Measurements from ENCODE around the gene CACNA1H.

Gene CACNA1H

DNA sequence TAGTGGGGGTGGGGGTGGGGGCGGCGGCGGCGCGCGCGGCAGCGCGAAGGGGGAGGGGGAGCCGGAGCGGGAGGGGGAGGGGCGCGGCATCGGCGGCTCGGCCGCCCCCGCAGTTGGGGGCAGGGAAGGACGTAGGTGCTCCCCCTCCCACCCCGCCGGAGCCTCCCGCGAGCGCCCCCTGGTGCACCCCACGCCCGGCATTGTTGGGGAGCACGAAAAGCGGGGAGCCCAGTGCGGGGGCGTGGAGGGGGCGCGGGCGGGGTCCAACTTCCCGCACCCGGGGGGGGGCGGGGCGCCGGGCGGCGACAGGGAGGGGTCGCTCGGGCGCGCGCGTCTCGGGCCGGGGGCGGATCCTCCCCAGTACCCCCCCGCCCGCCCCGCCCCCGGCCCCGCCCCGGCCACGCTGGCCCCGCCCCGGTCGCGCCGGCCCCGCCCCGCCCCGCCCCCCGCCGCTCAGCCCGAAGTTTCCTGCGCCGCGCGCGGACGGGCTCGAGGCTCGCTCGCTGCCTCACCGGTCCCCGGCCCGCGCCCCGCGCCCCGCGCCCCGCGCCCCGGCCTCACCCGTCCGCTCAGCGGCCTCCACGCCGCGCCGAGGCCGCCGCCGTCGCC lies at the start of gene CACNA1H:
CACNA1H (plus strand) TSS at position 456 of the 609 bp plus-strand sequence. CDS start 632 bp downstream, outside the sequence.
- no peak for DNase-seq (ENCODE audit: low read depth)

DNA sequence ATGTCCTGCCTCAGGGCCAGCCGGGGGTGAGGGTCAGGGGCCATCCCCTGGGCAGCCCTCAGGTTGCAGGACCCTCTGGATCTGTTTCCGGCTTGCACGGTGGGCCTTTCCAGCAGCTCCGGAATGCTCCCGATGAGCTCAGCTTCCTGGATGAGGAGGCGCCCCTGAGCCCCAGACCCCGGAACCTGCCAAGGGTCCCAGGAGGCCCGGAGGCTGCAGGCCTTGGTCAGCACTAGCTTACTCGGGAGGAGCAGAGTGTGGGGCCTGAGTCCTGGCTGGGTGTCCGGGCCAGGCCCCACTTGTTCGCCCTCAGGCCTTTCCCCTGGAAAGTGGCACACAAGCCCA lies 49.3 kb upstream of the CACNA1H start:
- DNase-seq (ENCODE audit: low read depth) = no peak

DNA sequence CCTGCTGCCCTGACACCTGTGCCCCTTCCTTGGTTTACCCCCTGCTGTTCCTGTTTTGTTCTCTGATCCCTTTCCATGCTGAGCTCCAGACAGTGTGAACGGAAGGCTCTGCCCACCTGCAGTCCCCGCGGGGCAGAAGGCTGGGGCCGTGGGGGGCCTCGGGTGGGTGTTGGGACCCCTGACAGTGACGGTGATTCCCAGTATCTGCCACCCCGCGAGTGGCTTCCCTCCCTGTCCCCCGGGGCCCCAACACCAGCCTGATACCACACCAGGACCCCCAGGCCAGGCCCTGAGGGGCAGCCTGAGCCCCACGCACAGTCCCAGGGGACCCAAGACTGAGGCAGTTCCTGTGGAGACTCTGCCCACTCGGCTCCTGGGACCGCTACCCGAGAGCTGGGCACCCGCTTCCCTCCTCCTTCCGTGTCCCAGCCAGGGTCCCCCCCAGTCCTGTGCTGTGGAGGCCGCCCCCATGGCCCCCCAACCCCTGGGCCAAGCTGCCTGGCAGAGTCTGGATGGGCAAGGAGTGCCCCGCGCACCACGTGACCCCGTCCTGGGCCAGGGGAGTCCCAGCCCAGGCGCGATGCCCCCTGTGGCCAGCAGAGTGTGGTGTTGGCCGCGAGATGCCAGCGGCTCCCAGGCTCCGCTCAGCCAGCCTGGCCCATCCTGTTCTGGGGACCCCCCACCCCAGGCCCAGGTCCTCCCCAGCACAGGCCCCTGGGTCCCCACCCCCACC lies 46.9 kb upstream of the CACNA1H start:
- peak; percentile 33 for DNase-seq (ENCODE audit: low read depth)

DNA sequence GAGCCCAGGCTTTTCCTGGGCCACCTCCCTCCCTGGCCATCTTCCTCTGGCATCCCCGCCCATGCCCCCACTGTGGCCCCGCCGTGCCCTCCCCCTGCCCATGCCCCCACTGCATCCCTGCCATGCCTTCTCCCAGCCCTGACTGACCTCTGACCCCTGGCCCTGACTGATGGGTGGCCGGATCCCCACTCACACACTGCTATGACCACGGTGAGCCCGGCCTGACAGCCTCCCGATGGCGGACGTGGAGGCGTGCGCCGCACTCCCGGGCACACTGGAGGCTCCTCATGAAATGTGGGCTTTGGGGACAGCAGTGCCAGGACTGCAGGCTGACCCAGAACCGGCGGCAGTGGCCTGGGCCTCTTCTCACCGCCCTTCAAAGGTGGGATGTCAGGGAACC lies 46.2 kb upstream of the CACNA1H start:
- DNase-seq (ENCODE audit: low read depth) = no peak

DNA sequence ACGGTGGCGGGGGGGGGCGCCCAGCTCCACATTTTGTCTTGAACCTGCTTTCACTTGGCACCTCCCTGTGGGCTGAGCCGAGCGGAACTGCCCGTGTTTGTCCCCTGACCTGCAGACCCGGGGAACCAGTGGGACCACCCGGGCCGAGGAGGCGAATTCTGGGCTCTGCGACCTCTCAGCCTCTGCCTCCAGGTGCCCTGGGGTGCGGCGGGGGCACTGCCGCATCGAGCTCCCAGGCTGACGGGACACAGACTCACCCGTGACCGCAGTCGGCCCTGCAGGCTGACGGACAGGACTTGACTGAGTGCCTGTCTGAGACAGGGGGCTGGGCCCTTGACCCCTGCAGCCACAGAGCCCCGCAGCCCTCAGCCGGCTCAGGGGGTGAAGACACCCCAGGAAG lies 45.8 kb upstream of the CACNA1H start:
- no peak for DNase-seq (ENCODE audit: low read depth)

DNA sequence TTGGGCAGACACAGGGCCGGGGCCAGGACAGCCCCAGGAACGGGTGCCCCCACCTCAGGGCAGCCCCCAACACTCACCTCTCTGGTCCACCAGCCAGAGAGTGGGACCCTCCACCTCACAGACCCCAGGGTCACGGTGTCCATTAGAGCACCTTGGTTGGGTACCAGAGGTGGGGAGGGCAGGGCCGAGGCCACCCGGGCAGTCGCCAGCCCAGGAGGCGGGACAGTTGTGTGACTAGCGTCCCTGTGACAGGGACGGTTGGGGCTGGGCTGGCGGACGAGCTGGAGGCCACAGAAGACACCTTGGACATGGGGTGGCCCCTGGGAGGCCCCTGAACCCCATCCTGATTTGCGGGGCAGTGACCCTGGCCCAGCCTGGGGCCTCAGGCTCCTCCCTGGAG lies 45.2 kb upstream of the CACNA1H start:
- no peak for DNase-seq (ENCODE audit: low read depth)

DNA sequence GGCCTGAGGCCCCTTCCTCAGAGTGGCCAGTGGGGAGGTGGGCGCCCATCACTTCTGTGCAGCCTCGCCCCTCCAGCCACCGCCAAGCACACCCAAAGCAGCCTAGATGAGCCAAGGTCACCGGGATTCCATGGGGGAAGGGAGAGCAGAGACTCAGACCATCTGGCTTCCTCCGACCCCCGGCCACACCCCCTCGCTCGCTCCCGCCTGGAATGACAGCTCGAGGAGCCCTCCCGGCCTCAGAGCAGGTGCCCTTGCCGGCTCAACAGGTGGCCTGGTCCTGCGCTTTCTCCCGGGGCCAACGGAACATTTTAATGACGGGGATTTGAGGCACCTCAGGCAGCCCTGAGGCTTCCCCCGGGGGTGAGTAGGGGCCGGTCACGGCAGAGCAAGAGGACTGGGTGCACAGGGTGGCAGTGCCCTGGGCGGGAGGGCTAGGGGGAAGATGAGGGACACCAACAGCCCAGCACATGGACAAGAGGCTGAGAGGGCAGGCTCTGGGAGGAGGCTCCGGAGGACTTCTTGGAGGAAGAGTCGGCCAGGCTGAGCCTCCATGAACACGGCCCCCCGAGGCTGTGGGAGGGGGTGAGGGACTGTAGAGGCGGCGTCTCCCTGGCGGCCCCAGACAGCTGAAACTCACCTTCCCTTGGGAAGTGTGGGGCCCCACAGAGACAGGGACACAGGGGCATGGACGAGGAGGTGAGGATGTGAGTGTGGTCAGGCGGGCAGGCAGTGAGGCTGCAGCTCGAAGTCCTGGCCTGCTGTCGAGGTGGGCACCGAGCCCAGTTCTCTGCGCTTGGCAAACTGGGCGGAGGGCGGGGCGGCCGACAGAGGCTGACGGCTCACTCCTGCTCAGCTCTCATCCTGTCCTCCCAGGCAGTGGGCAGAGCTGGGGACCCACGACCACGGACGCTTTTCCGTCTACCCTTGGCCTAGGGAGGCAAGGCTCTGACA lies 44.3 kb upstream of the CACNA1H start:
- no peak for DNase-seq (ENCODE audit: low read depth)

DNA sequence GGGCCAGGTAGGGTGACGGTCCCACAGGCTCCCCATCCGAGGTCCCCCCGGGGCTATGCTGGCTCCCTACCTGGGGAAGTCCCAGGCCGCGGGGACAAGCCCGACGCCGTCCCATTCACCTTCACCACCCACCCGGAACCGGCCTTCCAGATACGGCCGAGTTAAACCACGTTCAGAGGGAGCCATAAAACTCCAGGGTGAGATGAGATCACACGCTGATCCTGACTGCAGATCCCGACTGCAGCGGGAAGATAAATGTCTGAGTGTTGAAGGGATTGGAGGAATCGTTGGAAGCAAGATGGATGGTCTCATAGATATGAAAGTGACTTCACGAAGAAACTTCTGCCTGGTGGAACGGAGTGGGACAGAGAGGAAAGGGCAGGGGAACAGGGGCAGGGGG lies 43.3 kb upstream of the CACNA1H start:
- DNase-seq (ENCODE audit: low read depth) = no peak

DNA sequence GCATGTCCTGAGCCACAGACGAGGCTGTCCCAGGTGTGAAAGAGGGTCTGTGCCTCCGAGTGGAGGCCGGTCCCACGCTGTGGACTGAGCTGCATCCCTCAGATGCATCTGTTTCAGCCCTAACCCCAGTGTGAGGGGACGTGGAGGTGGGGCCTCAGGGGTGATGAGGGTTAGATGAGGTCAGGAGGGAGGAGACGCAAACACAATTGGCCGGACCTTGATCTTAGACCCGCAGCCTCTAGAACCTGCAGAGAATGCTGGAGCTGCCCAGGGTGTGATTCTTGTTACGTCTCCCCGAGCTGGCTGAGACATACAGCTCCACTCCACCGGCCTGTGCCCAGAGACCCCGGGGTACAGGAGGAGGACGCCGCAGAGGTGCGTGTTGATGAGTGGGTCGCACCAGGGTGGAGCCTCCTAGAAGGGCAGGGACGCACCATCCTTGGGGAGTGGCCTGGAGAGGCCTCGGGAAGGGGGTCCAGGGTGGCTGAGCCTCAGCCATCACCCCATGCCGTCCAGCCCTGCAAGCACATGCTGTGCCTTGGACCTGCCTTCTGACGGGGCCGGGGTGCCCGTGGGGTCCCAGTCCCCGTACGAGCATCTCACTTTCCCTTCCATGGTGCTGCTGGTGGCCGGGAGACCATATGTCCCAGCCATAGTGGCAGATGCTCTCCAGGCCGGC lies 40.3 kb upstream of the CACNA1H start:
- DNase-seq (ENCODE audit: low read depth) = no peak

DNA sequence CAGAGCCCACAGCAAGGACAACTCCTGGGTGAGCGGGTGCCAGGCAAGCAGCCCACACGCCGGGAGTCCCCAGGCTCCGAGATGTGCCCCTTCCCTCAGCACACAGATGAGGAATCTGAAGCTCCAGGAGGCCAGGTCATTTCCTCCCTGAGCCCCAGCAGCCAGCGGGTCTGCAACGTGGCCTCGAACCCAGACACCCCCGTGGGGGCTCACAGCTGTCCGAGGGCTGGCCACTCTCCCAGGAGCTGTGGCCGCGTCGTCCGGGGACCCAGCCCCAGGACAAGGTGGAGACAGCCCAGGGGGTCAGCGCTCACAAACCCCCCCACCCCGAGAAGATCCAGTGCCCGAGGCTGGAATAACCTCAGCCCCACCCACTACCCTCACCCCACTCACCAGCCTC lies 39.4 kb upstream of the CACNA1H start:
- no peak for DNase-seq (ENCODE audit: low read depth)

DNA sequence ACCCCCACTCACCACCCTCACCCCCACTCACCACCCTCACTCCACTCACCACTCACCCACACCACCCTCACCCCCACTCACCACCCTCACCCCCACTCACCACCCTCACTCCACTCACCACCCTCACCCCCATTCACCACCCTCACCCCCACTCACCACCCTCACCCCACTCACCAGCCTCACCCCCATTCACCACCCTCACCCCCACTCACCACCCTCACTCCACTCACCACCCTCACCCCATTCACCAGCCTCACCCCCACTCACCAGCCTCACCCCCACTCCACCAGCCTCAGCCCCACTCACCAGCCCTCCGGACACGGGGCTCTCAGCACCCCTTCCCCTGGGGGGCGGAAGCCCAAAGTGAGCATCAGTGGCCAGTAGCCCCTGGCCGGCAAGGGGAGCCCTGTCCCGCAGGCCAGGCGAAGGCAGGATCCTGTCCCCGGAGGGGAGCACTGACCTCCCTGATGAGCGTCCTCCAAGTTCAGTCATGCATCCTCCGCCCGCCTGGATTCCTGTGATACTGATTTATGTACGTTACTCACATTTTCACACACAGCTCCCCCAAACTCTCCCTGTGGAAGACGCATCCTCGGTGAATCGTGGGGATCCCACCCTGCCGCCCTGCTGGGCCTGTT lies 38.9 kb upstream of the CACNA1H start:
- no peak for DNase-seq (ENCODE audit: low read depth)

DNA sequence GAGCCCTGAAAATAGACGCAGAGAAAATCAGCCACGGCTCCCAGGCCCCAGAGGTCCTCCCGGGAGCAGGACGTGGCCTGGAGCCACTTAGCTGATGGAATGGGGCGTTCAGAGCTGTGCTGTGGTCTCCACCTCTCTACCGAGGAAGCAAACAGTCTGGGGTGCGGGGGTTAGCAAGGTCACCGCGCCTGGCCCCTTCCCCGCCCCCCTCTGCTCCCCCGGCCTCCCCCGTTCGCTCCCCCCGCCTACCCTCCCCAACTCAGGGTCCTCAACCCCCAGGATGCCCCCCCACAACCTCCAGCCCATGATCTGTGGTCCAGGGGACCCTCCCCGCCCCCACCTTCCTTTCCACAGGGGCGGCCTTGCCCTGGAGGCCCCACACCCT lies 36.2 kb upstream of the CACNA1H start:
- no peak for DNase-seq (ENCODE audit: low read depth)

DNA sequence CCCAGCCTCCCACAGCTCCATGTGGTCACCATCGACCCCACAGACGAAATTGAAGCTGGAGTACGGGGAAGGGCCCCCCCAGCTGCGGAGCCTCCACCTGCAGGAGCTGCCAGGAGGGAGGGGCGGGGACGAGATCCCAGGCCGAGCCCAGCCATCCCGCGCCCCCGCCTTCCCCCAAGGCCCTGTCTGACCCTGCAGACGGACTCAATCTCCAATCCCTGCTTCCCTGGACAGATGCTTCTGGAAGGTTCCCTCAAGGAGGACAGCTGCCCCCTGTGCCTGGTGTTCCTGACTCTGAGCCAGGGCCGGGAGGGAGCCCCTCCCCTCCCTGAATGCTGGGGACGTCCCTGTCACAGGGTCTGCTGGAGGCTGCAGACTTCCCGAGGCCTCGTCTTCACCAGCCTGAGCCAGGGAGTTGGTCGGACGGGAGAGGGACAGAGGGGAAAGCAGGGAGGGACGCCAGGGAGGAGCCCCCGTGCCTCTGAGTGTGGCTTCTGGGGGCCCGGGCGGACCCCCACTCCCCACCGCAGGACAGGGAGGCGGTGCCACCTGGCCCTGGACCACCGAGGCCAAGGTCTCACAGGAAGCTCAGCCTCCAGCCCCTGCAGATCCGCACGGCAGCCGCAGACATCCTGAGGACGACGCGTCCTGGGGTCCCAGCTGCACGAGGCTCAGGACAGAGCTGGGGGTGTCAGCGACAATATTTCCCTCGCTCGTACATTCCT lies 35.6 kb upstream of the CACNA1H start:
- no peak for DNase-seq (ENCODE audit: low read depth)

DNA sequence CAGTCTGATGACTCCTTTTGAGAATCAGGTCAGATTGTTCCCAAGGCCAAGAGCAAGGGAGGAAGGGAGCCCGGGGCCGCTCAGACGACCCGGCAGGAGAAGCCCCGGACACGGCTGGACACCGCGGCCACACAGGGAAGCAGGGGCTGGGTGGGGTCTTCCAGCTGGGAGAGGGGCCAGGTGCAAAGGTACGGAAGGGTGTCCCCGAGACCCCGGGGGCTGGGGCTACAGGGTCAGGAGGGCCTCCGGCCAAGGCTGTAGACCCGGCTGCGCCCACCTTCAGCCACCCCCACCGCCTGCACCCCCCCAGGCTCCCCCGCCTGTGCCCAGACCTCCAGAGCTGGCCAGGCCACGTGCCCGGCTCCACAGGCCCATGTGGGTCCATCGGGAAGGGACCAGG lies 35.0 kb upstream of the CACNA1H start:
- DNase-seq (ENCODE audit: low read depth) = no peak

DNA sequence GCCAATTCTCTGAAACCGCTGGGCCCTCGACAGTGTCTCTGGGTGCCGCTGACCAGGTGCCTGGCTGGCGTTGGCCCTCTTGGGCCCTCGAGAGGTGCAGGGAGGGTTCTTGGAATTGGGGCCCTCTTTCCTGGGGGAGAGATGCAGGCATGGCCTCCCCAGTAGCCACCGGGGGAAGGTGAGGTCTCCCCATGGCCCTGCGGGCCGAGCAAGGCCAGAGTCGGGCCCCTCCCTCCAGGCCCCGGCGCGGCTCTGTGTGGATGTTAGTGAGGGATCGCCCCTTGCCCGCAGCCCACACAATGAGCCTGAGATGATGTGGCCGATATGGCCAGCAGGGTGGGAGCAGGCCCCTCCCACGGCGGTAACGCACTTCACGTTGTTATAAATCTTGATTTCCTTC lies 33.8 kb upstream of the CACNA1H start:
- DNase-seq (ENCODE audit: low read depth) = no peak

DNA sequence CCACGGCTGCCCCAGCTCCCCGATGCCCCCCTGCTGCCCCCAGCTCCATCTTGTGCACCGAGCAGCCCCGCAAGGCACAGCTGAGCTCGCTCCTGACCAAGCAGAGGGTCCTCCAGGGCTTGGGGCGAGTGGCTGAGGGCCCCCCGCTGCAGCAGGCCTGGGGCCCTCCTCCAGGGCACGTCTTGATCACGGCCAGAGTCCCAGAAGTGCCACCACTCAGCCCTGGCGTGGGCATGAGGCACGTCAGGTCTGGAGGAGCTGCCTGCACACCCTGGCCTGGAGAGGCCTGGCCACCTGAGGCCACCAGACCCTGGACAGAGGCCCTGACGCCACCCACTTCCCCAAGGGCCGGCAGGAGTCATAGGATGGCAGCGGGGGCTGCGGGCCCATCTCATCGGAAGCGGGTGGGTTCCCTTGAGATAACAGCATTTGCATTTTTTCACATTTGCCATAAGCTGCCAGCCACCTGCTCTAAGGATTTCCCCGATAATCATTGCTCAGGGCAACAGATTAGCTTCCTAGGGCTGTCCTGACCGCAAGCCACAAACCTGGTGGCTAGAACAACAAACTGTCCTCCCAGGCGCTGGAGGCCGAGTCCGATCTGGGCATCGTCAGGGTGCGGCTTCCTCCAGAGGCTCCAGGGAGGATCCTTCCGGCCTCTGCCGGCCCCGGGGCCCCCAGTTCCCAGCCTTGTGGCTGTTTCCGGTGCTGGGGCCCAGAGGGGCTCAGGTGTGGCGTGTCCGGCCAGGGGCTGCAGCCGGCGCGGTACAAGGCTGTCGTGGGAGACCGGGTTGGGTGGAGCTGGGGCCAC lies 32.9 kb upstream of the CACNA1H start:
- no peak for DNase-seq (ENCODE audit: low read depth)

DNA sequence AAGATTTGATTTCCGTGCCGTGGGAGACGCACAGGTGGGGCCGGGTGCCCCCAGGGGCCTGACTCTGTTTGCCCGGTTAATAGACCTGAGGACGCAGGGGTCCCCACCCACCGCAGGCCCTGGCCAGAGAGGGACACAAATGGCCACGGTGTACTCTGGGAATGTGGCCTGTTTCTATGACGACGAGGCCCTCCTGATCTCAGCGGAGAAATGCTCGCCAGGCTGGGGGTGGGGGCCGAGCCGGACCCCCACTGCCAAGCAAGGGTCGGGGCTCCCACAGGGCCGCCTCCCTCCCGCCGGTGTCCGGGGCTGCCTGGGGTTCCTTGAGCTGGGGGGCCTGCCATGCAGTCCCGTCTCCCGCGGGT lies 32.3 kb upstream of the CACNA1H start:
- DNase-seq (ENCODE audit: low read depth) = no peak

DNA sequence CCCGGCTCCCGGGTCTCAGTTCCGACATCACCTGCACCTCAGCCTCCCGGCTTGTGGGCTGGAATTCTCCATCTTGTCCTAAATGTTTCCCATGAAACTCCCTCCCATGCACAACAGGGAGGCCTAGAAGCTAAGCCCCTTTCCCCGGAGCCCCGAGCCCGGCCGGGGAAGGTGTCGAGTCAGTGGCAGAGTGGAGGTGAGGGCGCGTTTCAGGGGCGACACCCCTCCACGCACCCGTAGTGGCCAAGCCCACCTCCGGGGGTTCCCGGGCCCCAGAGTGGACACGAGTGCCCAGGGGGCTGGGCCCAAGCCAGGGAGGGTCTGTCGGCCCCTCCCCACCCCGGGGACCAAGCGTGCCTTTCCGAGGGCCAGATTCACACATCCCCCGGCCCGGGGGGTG lies 31.9 kb upstream of the CACNA1H start:
- no peak for DNase-seq (ENCODE audit: low read depth)

DNA sequence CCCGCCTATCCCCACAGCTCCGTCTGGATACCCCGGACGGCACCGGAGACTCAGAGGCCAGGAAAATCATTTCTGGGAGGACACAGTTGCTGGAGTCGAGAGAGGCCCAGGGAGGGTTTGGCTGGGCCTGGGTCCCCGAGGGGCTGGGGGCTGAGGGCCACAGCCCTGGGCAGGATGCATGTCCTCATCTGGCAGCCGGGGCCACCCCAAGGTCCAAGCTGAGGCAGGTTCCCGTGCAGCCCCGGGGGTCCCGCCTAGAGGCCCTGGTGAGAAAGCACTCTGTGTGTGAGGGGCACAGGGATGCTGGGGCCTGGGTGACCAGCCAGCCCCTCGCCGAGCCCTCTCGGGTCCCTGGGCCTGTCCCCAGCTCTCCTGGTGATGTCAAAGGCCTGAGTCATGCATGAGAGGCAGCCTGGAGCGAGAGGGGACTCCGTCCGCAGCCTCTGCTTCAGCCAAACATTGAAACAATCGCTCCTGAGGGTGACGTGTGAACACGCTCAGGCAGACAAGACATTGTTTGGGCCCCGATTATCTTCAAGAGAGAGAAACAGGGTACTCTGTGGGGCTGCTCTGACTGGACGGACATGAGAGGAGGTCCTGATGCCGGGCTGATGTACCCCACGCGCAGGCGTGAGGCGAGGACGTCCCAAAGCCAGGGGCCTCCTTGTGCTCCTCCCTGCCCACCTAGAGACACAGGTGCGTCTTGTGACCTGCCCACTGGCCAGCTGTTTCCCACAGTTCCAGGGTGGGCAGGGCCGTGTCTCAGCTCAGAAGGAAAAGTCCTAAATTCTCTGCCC lies 31.1 kb upstream of the CACNA1H start:
- DNase-seq (ENCODE audit: low read depth) = no peak

DNA sequence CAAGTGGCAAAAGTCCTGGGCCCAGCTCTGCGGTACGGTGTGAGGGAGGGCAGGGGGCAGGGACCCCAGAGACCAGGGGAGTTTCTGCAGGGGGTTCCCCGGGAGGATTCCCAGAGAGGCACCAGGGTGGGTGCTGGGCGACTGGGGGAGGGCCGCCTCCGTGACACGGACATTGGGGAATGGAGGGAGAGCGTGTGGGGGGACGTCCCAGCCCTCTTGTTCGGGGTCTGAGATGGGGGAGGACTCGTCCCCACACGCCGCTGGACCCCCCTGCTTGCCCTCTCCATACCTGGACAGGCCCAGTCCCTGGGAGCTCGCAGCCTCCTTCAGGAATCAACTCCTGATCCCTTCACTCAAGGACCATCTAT lies 30.5 kb upstream of the CACNA1H start:
- no peak for DNase-seq (ENCODE audit: low read depth)
